CD4-positive, alpha-beta memory T cell (primary cell): ENCODE data around the gene CILP. TPM values are rescaled to one million over a fixed set of nuclear protein-coding genes. Genes with fewer than 3 reads are reported as not detected.
"Not testable (repeated sequence)": the region's sequence is repeated elsewhere in the genome, so short reads cannot be mapped to it uniquely, and the experiment has no call there.

Experiments used
- CTCF ChIA-PET: fragments of 350-600 bp; sonication (Branson Sonifier 250); formaldehyde crosslinking; loops from one replicate; lab custom pipeline; 2021; ENCODE audit warnings: inconsistent platforms; ENCODE audit not compliant: partially characterized antibody; lab: Charles Lee
- POLR2A ChIA-PET: fragments of 350-600 bp; sonication (Branson Sonifier 250); formaldehyde crosslinking; loops from one replicate; lab custom pipeline; 2021; ENCODE audit not compliant: partially characterized antibody; lab: Charles Lee
- DNase-seq, 5 donors: peaks; one replicate each; pipeline versions ENCODE4 v3.0.0 to v3.0.0-alpha.2; 2020 to 2022; ENCODE audit warnings: mixed read lengths in 1 of 5
- H3K27ac ChIP-seq: one replicate; pipeline ENCODE4 v1.7.0; 2013; ENCODE audit warnings: low read depth, low read length
- H3K27me3 ChIP-seq: 2 replicates; pipeline ENCODE4 v1.7.0; 2013; ENCODE audit warnings: mild to moderate bottlenecking, low read length, moderate library complexity; ENCODE audit not compliant: insufficient read depth
- H3K36me3 ChIP-seq: 2 replicates; pipeline ENCODE4 v1.7.0; 2013; ENCODE audit warnings: mild to moderate bottlenecking, low read length, moderate library complexity; ENCODE audit not compliant: insufficient read depth
- H3K4me1 ChIP-seq: 2 replicates; pipeline ENCODE4 v1.7.0; 2013; ENCODE audit warnings: mild to moderate bottlenecking, low read length, moderate library complexity; ENCODE audit not compliant: insufficient read depth
- H3K4me3 ChIP-seq, 2 donors: one replicate each; pipeline ENCODE4 v1.7.0; 2013; ENCODE audit warnings: low read length in 2 of 2, mild to moderate bottlenecking in 1 of 2
- H3K9me3 ChIP-seq, 2 donors: one replicate each; pipeline ENCODE4 v1.7.0; 2013; ENCODE audit warnings: low read length in 2 of 2, control low read depth in 1 of 2; ENCODE audit not compliant: control insufficient read depth in 1 of 2
- H3K27ac Mint-ChIP-seq, 7 donors: one replicate each; pipeline ENCODE4 v1.8.0; 2020 to 2021; ENCODE audit warnings: mixed read lengths in 7 of 7, mild to moderate bottlenecking in 6 of 7, inconsistent platforms in 3 of 7, moderate library complexity in 3 of 7
- H3K27me3 Mint-ChIP-seq, 2 donors: one replicate each; pipeline ENCODE4 v1.8.0; 2020 to 2021; ENCODE audit warnings: mixed read lengths in 2 of 2
- H3K36me3 Mint-ChIP-seq, 2 donors: one replicate each; pipeline ENCODE4 v1.8.0; 2020 to 2021; ENCODE audit warnings: mixed read lengths in 2 of 2, inconsistent platforms in 1 of 2, mild to moderate bottlenecking in 1 of 2
- H3K4me1 Mint-ChIP-seq, 4 donors: one replicate each; pipeline ENCODE4 v1.8.0; 2020 to 2021; ENCODE audit warnings: mixed read lengths in 4 of 4, mild to moderate bottlenecking in 1 of 4
- H3K4me3 Mint-ChIP-seq, 8 donors: one replicate each; pipeline ENCODE4 v1.8.0; 2020 to 2021; ENCODE audit warnings: mixed read lengths in 8 of 8, mild to moderate bottlenecking in 7 of 8, moderate library complexity in 6 of 8, inconsistent platforms in 3 of 8
- H3K9me3 Mint-ChIP-seq, 8 donors: one replicate each; pipeline ENCODE4 v1.8.0; 2020 to 2021; ENCODE audit warnings: mixed read lengths in 8 of 8, mild to moderate bottlenecking in 5 of 8, inconsistent platforms in 3 of 8, moderate library complexity in 1 of 8
- intact Hi-C: fragments of 100-400 bp; cut with micrococcal nuclease; formaldehyde crosslinking; loops from one replicate; pipeline ENCODE4 v1.15.1; 2023
- polyA plus RNA-seq, 2 donors: library from polyadenylated mRNA; unstranded; fragments of 300-500 nt; fragmentation: Illumina TruSeq; gene quantifications; one replicate each; pipeline ENCODE4 v1.2.3, GENCODE V29; 2021
- total RNA-seq, 2 experiments: library from RNA; stranded (reverse); gene quantifications; one replicate each; pipeline ENCODE4 v1.2.3, GENCODE V29; 2021

Gene CILP
- total and polyA plus RNA-seq, 4 experiments from 2014 or later = 0.42 to 0.44 TPM; not detected in 2

DNA sequence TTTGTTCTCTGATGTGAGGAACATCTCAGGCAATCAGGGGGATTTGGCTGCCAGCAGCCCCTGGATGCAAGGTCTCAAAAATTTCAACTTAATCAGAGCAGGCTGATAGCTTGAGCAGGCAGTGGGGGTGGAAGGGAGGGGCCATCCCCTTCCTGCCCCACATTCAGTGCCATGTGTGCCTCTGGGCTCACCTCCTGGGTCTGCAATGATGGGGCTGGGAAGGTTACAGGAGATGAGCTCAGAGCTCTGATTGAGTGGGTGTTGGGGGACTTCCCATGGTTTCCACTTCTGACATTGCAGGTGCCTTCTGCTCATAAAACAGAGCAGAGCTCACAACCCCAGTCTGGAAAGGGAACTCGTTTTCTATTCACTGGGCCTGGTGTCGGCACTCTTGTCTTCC is 38.4 kb upstream of the CILP start:
- peak overlapping the region in 1 of 7 donors; percentile 6 for H3K27ac Mint-ChIP-seq
- Histone ChIP-seq H3K4me3 (no peak overlapping the region), H3K27ac (no peak overlapping the region), H3K9me3 (no peaks in the 10 kb centered on the region), H3K36me3 (no peaks in the 10 kb centered on the region), H3K27me3 (no peaks in the 10 kb centered on the region), H3K4me1 (no peaks in the 10 kb centered on the region)
- no peaks in the 10 kb centered on the region for H3K27me3 Mint-ChIP-seq
- intact Hi-C loops = no loop called here
- H3K4me3 Mint-ChIP-seq = no peak overlapping the region
- peaks cover 0 to 8% (median 0%) of the 10 kb centered on the region in 4 donors for H3K4me1 Mint-ChIP-seq
- peaks cover 20 to 22% of the 10 kb centered on the region in 2 donors for H3K36me3 Mint-ChIP-seq
- POLR2A ChIA-PET = no interaction called here
- H3K9me3 Mint-ChIP-seq = no peaks in the 10 kb centered on the region
- CTCF ChIA-PET = interaction anchor here (0.7 kb wide), 1 partner anchor 1140 kb away, joined by 4 read pairs; no protein-coding TSS in a partner anchor
- no peak for DNase-seq

DNA sequence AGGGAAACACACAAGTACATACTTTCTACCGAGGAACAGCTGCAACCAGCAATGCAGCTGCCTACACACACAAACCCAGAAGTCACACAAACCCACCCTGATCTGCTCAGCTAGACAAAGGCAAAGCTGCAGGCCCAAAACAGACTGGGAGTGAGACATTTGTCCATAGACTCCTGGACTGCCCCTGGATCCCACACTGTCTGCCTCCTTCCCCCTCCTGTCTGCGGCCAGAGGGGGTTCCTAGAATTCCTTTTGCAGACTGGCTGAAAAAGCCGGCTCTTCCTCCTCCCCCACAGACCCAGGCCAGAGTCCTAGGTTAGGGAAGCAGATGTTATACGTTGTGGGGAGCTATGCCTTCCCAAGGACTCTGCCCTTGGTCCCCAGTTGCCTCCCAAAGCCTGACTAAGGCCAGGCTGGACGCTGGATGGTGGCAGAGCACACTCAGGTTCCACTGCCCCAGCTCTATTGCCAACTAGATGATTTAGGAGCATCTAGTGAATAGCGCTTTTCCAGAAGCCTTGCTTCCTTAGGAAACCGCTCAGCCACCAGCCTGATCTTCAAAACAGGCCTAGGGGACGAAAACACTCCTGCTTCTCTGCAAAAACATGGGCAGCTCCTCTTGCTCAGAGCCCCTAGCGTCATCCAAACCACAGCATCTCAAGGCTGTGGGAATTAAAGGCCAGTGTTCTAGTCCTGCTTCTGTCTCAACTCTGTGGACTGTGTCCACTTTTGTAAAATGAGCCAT is 37.4 kb upstream of the CILP start:
- H3K27ac Mint-ChIP-seq = peak overlapping the region in 3 of 7 donors; percentile 3 to 69 (median 7)
- CTCF ChIA-PET = no interaction called here
- no peaks in the 10 kb centered on the region for H3K36me3 ChIP-seq

DNA sequence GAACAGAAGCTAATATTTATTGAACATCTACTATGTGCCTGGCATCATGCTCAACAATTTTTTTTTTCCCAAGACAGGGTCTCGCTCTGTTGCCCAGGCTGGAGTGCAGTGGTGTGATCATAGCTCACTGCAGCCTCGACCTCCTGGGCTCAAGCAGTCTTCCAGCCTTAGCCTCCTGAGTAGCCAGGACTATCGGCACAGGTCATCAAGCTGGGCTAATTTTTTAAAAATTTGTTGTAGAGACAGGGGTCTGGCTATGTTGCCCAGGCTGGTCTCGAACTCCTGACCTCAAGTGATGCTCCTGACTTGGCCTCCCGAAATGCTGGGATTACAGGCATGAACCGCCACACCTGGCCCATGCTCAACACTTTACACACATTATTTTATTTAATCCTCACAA is 35.7 kb upstream of the CILP start:
- Mint-ChIP-seq H3K27ac (peak overlapping the region in 1 of 7 donors; percentile 25), H3K4me3 (no peak overlapping the region), H3K4me1 (peaks cover 0 to 8% (median under 1%) of the 10 kb centered on the region in 4 donors), H3K9me3 (no peaks in the 10 kb centered on the region), H3K27me3 (no peaks in the 10 kb centered on the region), H3K36me3 (peaks cover 11 to 18% of the 10 kb centered on the region in 2 donors)
- no peak overlapping the region for H3K4me3 ChIP-seq
- POLR2A ChIA-PET = no interaction called here
- no peaks in the 10 kb centered on the region for H3K27me3 ChIP-seq
- CTCF ChIA-PET = interaction anchor here (1.7 kb wide), 1 partner anchor 35 kb away, joined by 5 read pairs; no protein-coding TSS in a partner anchor
- DNase-seq = no peak
- H3K9me3 ChIP-seq = no peaks in the 10 kb centered on the region
- H3K27ac ChIP-seq = no peak overlapping the region
- H3K4me1 ChIP-seq = no peaks in the 10 kb centered on the region
- no peaks in the 10 kb centered on the region for H3K36me3 ChIP-seq
- intact Hi-C loops = no loop called here

More for the DNA sequence above, 37.4 kb upstream of the CILP start:
- no peak for DNase-seq
- no peaks in the 10 kb centered on the region for H3K9me3 ChIP-seq
- intact Hi-C loops = no loop called here
- Mint-ChIP-seq H3K27me3 (no peaks in the 10 kb centered on the region), H3K4me3 (no peak overlapping the region), H3K9me3 (no peaks in the 10 kb centered on the region), H3K36me3 (peaks cover 14 to 21% of the 10 kb centered on the region in 2 donors), H3K4me1 (peaks cover 0 to 8% (median under 1%) of the 10 kb centered on the region in 4 donors)
- H3K27ac ChIP-seq = no peak overlapping the region
- POLR2A ChIA-PET = no interaction called here
- no peaks in the 10 kb centered on the region for H3K4me1 ChIP-seq
- H3K27me3 ChIP-seq = no peaks in the 10 kb centered on the region
- H3K4me3 ChIP-seq = no peak overlapping the region

DNA sequence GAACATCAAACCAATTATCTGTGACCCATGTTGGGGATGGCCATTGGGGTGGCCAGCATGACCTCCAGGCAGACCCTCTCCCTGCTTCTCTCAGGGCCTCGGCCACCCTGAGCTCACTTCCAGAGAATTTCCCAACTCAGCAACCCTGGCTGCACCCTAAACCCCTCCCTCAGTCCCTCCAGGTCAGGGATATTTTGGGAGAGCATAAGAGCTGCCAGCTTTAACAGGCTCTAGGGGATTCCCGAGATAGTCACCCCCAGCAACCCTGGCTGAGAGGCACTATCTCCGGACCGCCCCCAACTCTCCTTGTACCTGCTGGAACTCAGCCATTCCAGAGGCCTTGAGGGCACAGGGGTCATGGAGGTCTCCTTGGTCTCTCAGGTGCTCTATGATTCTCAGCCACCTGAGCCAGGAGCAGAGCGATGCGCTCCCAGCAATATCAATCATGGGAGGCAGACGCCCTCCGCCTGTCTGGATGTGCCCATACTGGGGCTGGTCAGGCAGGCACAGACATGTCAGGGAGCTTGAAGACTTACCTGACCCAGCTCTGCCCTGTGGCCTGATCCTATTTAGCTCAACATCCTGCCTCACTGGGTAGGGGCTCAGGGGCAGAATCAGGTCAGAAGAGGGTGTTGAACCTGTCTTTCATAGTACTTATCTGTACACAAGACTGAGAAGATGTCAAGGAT is 34.9 kb upstream of the CILP start:
- intact Hi-C loops = no loop called here
- DNase-seq = no peak
- H3K4me1 ChIP-seq = no peaks in the 10 kb centered on the region
- H3K9me3 Mint-ChIP-seq = no peaks in the 10 kb centered on the region
- no peaks in the 10 kb centered on the region for H3K9me3 ChIP-seq
- no peaks in the 10 kb centered on the region for H3K27me3 Mint-ChIP-seq
- ChIA-PET POLR2A (no interaction called here), CTCF (interaction anchor here (0.6 to 1.7 kb wide), 2 partner anchors 34 to 364 kb away, joined by 3 to 5 read pairs; no protein-coding TSS in a partner anchor)
- H3K36me3 Mint-ChIP-seq = peaks cover 11 to 17% of the 10 kb centered on the region in 2 donors
- H3K27ac Mint-ChIP-seq = no peak overlapping the region
- H3K27ac ChIP-seq = no peak overlapping the region
- no peaks in the 10 kb centered on the region for H3K36me3 ChIP-seq
- H3K4me3 ChIP-seq = no peak overlapping the region
- no peak overlapping the region for H3K4me3 Mint-ChIP-seq
- H3K4me1 Mint-ChIP-seq = peaks cover 0 to 8% (median under 1%) of the 10 kb centered on the region in 4 donors
- no peaks in the 10 kb centered on the region for H3K27me3 ChIP-seq

DNA sequence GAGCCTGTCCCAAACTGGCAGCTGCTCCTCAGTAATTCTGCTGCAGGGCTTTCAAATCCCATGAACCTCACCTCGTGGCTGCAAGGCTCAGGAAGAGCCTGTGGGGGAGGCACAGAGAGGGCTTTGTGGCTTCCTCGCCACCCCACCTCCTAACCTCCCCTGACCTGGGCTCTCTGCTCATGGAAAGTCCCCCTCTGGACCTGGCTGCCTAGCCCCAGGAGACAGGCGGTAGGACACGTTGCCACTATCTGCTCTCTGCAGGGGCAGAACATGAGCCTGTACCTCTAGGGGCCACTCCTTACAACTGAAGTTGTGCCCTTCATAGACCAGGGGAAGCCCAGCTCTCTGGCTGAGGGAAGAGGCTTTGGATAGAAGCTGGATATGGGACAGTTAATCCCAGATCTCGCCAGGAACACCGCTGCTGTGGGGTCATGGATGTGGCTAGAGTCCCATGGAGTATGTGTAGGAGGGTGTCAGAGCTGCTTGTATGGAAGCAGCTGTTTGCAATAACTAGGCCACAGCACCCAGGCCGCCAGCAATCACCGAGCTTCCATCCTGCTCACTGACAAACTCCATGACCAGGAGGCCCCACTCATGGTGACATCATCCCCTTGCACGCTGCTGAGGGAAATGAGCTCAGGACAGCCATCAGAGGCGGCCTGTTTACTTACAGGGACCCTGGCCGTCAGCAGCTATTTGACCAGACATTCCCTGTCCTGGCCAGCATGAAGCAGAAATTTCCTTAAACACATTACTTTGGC is 34.0 kb upstream of the CILP start:
- H3K4me3 ChIP-seq = no peak overlapping the region
- no peaks in the 10 kb centered on the region for H3K36me3 ChIP-seq
- H3K4me1 ChIP-seq = no peaks in the 10 kb centered on the region
- H3K27ac ChIP-seq = no peak overlapping the region
- Mint-ChIP-seq H3K4me1 (peaks cover 0 to 4% (median under 1%) of the 10 kb centered on the region in 4 donors), H3K4me3 (no peak overlapping the region), H3K27ac (no peak overlapping the region), H3K36me3 (peaks cover 11 to 15% of the 10 kb centered on the region in 2 donors), H3K9me3 (no peaks in the 10 kb centered on the region), H3K27me3 (no peaks in the 10 kb centered on the region)
- no peaks in the 10 kb centered on the region for H3K27me3 ChIP-seq
- CTCF ChIA-PET = interaction anchor here (0.6 kb wide), 1 partner anchor 365 kb away, joined by 3 read pairs; no protein-coding TSS in a partner anchor
- intact Hi-C loops = no loop called here
- no peaks in the 10 kb centered on the region for H3K9me3 ChIP-seq
- no peak for DNase-seq
- POLR2A ChIA-PET = no interaction called here

DNA sequence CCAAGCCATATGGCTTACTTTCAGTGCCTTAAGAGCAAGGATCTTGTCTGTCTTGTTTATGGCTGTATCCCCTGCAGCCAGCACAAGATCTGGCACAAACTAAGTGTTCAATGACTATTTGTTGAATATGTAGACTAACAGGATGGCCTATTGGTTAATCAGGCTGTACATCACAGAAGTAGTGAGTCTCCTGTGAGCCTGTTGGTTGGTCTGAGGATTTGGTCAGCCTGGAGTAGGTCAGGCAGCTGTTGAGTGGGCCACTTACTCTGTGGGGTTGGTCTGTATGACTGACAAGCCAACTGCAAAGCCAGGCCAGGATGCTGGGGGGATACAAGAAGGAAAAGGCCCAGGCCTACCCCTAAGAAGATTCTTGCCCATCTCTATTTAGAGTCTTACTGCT is 33.4 kb upstream of the CILP start:
- ChIA-PET CTCF (no interaction called here), POLR2A (no interaction called here)
- DNase-seq = no peak
- H3K27me3 ChIP-seq = no peaks in the 10 kb centered on the region
- intact Hi-C loops = no loop called here
- Mint-ChIP-seq H3K4me3 (no peak overlapping the region), H3K9me3 (no peaks in the 10 kb centered on the region), H3K27me3 (no peaks in the 10 kb centered on the region), H3K27ac (no peak overlapping the region), H3K36me3 (peaks cover 11 to 15% of the 10 kb centered on the region in 2 donors), H3K4me1 (peaks cover 0 to 3% (median under 1%) of the 10 kb centered on the region in 4 donors)
- no peaks in the 10 kb centered on the region for H3K9me3 ChIP-seq
- H3K27ac ChIP-seq = no peak overlapping the region
- H3K4me1 ChIP-seq = no peaks in the 10 kb centered on the region
- H3K36me3 ChIP-seq = no peaks in the 10 kb centered on the region
- H3K4me3 ChIP-seq = no peak overlapping the region

DNA sequence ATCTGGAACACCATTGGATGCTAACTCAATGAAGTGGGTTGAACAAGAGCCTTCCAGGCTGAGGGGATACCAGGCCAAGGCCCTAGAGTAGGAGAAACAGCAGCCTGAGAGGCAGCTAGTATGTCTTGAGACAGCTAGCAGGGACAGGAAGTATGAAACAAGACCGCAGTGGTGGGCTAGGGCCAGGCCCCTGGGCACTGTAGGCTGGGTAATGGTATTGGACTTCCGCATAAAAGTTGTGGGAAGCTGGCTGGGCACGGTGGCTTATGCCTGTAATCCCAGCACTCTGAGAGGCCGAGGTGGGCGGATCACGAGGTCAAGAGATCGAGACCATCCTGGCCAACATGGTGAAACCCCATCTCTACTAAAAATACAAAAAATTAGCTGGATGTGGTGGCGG is 25.2 kb upstream of the CILP start:
- H3K9me3 ChIP-seq, DNase-seq, H3K4me3 ChIP-seq, H3K36me3 ChIP-seq, H3K27ac Mint-ChIP-seq, H3K27ac ChIP-seq, intact Hi-C loops, CTCF ChIA-PET, H3K36me3 Mint-ChIP-seq, H3K9me3 Mint-ChIP-seq, H3K27me3 ChIP-seq, H3K4me1 ChIP-seq, H3K4me1 Mint-ChIP-seq, H3K4me3 Mint-ChIP-seq, H3K27me3 Mint-ChIP-seq: not testable (repeated sequence)
- POLR2A ChIA-PET = interaction anchor here (0.7 kb wide), 1 partner anchor 52 kb away, joined by 3 read pairs; no protein-coding TSS in a partner anchor
